Coronary artery (tissue), 2 donors: ENCODE data around the gene GNRHR.
"Not testable (repeated sequence)": the region's sequence is repeated elsewhere in the genome, so short reads cannot be mapped to it uniquely, and the experiment has no call there.

Experiments
- DNase-seq: peaks from one replicate; pipeline ENCODE4 v3.0.0-alpha.2; 2017; ENCODE audit warnings: low spot score
- H3K27ac ChIP-seq, 2 donors: fragments of 200-600 bp; sonication (generic); one replicate each; pipeline ENCODE4 v1.5.1; 2016 to 2019
- H3K4me3 ChIP-seq: fragments of 200-600 bp; sonication (generic); 2 replicates; pipeline ENCODE4 v1.5.1; 2016; ENCODE audit warnings: mild to moderate bottlenecking, moderate library complexity
- TF ChIP-seq, protein P1 (sequence below): fragments of 200-600 bp; sonication (generic); IDR thresholded peaks from one replicate; pipeline ENCODE4 v1.5.1; 2019; ENCODE audit warnings: antibody characterized with exemption

The GNRHR gene

DNA sequence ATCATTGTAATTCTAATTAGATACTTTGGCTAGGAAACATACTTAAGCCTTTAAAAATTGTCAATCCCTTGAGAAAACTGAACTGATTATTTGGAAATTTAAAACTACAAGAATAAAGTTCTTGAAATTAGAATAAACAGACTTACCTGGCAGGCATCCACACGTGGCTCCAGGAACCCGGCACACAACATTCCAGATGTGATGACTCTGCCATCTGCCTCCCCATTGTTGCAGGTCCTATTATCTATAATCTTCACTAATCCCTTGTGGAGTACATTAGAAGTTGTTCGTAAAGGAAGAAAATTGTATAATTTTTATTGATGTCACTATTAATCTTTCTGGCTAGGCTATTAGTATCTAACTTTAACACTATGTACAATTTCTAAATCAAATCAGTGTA, 16.2 kb upstream of the GNRHR start:
- TF ChIP-seq, protein P1, sequence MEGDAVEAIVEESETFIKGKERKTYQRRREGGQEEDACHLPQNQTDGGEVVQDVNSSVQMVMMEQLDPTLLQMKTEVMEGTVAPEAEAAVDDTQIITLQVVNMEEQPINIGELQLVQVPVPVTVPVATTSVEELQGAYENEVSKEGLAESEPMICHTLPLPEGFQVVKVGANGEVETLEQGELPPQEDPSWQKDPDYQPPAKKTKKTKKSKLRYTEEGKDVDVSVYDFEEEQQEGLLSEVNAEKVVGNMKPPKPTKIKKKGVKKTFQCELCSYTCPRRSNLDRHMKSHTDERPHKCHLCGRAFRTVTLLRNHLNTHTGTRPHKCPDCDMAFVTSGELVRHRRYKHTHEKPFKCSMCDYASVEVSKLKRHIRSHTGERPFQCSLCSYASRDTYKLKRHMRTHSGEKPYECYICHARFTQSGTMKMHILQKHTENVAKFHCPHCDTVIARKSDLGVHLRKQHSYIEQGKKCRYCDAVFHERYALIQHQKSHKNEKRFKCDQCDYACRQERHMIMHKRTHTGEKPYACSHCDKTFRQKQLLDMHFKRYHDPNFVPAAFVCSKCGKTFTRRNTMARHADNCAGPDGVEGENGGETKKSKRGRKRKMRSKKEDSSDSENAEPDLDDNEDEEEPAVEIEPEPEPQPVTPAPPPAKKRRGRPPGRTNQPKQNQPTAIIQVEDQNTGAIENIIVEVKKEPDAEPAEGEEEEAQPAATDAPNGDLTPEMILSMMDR = no peak
- DNase-seq = no peak
- H3K27ac ChIP-seq = no peak overlapping the region
- H3K4me3 ChIP-seq = no peak overlapping the region

DNA sequence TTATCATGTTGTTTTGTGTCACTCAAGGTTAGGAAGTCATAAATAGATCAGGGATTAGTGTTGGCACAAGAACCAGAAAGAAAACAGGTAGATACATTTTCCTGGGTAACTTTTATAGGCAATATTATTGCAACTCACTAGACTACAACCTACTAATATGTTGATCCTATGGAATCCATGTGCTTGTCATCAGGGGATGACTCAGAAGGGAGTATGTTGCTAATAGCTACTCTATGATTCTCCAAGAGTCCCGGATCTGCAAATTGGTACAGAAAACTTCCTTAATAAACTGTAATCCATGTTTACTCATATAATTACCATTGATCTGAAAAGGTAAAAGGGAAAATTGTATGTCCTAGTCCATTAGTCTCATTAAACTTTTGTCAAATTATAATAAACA, 11.7 kb upstream of the GNRHR start:
- DNase-seq = no peak
- Histone ChIP-seq H3K27ac (no peak overlapping the region), H3K4me3 (no peak overlapping the region)
- TF ChIP-seq, protein P1 = no peak

DNA sequence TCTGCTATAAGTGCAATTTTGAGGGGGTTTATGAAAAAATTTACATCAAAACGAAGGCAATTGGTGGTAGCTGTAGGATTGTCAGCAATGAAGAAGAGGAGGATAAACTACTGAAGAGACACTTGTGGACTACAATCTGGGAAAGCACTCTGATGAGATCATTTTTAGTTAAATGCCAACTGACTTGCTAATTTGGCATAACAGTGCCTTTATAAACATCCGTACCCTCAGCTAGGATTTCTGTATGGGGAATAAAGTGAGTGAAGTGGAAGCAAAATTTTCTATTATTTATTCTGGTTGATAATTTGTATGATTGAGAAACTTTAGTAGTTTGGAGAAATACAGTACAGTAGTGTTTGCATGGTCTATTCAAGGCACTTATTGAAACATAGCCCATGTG, 11.2 kb upstream of the GNRHR start:
- Histone ChIP-seq H3K27ac (no peak overlapping the region), H3K4me3 (no peak overlapping the region)
- DNase-seq = no peak
- TF ChIP-seq, protein P1 = no peak

DNA sequence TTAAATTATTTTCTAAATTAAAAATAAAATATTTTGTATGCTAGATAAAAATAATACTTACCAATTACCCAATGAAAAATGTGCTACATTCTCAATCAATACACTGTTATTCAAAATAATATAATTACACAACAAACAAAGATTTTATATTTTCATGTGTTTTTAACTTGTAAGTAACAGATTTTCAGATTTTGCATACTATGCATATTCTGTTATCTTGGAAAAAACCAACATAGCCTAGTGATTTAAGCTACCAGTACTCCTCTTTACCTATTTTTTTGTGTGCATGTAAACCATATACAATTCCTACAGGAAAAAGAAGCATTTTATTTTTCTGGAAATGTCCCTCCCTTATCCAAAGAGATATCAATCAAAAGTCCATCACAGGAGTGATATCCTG, 10.0 kb upstream of the GNRHR start:
- no peak for DNase-seq
- TF ChIP-seq, protein P1 = no peak
- Histone ChIP-seq H3K4me3 (no peak overlapping the region), H3K27ac (no peak overlapping the region)

DNA sequence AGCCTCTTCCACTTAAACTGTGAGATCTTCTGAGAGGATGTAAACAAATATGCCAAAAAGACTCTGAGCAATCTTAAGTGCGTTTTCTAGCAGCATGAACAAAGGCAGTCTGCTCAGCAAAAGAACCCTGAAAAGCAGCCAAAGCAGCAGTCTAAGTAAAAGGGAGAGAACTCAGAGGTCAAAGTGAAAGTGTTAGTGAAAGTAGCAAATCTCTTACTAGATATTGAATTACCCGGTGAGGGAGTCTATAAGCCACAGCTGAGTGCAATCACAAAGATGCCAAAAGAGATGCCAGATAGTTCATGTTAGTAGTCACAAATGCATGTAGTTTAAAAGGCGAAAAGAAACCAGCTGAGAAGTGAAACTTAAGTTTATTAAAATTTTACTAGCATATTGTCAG, 7.9 kb upstream of the GNRHR start:
- no peak for DNase-seq
- TF ChIP-seq, protein P1 = no peak
- H3K4me3 ChIP-seq = no peak overlapping the region
- H3K27ac ChIP-seq = no peak overlapping the region

DNA sequence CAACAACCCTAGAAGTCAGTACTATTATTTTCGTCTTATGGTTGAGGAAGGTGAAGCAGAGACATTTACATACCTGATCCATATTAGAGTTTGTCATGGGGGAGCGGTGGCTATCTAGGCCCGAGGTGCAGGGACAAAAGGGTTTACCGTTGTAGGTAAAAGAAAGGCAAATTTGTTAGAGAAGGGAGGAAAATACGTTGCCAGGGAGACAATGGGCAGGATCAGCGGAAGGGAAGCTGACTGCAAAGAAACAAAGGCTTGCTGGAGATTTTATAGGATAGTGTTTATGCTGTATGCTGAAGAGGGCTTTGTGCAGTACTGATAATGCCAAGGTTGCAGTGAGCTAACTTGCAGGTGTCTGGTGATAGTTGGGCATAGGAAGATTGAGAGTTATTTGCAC, 2.8 kb upstream of the GNRHR start:
- DNase-seq, H3K27ac ChIP-seq, H3K4me3 ChIP-seq: not testable (repeated sequence)

DNA sequence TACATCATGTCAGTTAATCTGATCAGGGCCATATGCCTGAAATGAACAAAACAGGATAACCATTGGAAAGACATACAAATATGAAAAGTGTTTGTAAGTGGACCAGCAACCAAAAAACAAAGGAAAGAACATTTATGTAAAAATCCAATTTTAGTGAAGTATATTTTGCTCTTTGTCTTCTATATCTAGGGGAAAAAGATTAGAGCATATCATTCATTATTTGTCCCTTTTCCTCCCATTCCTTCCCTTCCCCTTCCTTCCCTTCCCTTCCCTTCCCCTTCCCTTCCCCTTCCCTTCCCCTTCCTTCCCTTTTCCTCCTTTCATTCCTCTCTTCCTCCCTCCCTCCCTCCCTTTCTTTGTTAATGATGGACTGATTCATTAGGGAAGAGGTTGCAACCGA, 1.8 kb upstream of the GNRHR start:
- Histone ChIP-seq H3K4me3 (no peak overlapping the region), H3K27ac (no peak overlapping the region)
- no peak for DNase-seq
- TF ChIP-seq, protein P1 = no peak

DNA sequence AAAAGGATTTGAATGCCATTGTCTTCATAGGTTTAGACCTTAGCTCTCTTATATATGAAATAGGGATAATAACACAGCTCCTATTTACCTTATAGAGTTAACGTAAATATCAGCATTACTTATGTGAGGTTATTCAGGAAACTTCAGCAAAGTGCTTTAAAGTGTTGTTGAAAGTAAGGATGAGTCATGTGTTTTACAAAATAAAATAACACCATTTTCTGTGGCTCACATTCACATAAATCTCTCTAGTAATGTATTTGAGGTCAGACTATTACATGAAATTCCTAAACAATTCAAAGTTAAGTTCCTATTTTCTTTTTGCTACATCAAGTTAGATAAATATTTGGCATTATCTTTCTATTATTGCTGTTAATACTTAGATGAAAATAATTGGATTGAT, 2.9 kb downstream of the GNRHR start:
- H3K27ac ChIP-seq = no peak overlapping the region
- DNase-seq = no peak
- TF ChIP-seq, protein P1 = no peak
- no peak overlapping the region for H3K4me3 ChIP-seq
